ENCODE results near the gene TYK2. TPM values are rescaled to one million over a fixed set of nuclear protein-coding genes. Genes with fewer than 3 reads are reported as not detected.
A peak's percentile ranks its signal among the peaks of the same experiment; 100 is the strongest.
"Not testable (repeated sequence)": the region's sequence is repeated elsewhere in the genome, so short reads cannot be mapped to it uniquely, and the experiment has no call there.

Gene TYK2
- total RNA-seq, 4 donors from 2014 or later, result 80.4 to 200 (median 124) TPM

- peaks cover 9% of the 10 kb centered on the region for H3K4me1 ChIP-seq
- DNase-seq (ENCODE audit: low spot score in 2 of 2), result peak; percentile 90 to 94
- peaks cover 33% of the 10 kb centered on the region for H3K36me3 ChIP-seq
- 0% methylated on average over 3 of the region's 3 CpGs for WGBS
- H3K4me3 ChIP-seq, result no peak overlapping the region
- no peaks in the 10 kb centered on the region for H3K27me3 ChIP-seq
- no peak for TF ChIP-seq POLR2AphosphoS5 (IDR thresholded peaks at IDR 0.05)
- peak; percentile 87 to 96 for TF ChIP-seq CTCF (IDR thresholded peaks at IDR 0.05)
- H3K27ac ChIP-seq, result no peak overlapping the region
- no peaks in the 10 kb centered on the region for H3K9me3 ChIP-seq
Observed at GRCh38 chr19:10388957-10389356, 8.6 kb upstream of the TYK2 start.

GRCh38 chr19:10384580-10384979 lies 4.2 kb upstream of the TYK2 start:
- no peak overlapping the region for H3K4me3 ChIP-seq
- DNase-seq (ENCODE audit: low spot score in 2 of 2), result no peak

DNA sequence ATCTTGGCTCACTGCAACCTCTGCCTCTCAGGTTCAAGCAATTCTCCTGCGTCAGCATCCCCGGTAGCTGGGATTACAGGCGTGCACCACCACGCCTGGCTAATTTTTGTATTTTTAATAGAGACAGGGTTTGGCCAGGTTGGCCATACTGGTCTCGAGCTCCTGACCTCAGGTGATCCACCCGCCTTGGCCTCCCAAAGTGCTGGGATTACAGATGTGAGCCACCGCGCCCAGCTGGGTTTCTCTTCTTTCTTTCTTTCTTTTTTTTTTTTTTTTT lies 2.8 kb upstream of the TYK2 start:
- 86% methylated on average over 8 of the region's 8 CpGs for WGBS

More at GRCh38 chr19:10384580-10384979, 4.2 kb upstream of the TYK2 start:
- no peaks in the 10 kb centered on the region for H3K9me3 ChIP-seq
- peaks cover 18% of the 10 kb centered on the region for H3K4me1 ChIP-seq
- H3K36me3 ChIP-seq, result no peaks in the 10 kb centered on the region
- H3K27ac ChIP-seq, result no peak overlapping the region
- WGBS, result 94% methylated on average over 8 of the region's 9 CpGs
- H3K27me3 ChIP-seq, result no peaks in the 10 kb centered on the region
- no peak for TF ChIP-seq POLR2A (IDR thresholded peaks at IDR 0.05)
- no peak for TF ChIP-seq POLR2AphosphoS5 (IDR thresholded peaks at IDR 0.05)
- TF ChIP-seq CTCF (IDR thresholded peaks at IDR 0.05), result no peak
- TF ChIP-seq EP300 (IDR thresholded peaks at IDR 0.05), result no peak

DNA sequence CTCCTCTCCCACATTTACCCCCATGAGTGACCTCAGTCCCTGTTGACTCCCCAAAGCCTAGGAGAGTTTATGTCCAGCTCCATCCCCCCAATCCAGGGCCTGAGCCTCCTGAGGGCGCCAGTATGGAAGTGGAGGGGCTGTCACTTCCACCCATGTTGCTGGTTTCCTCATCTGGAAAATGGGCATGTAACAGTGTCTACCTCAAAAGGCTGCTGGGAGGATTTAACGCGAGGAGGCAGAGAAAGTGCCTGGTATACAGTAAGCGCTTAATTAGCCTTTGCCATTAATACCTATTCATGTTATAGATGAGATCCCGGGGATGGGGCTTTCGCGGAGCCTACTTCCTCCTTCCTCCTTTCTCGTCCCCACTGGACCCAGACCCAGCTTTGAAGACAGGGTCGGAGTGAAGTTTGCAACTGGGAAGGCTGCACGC lies 476 bp downstream of the TYK2 start:
- peaks cover 27% of the 10 kb centered on the region for H3K36me3 ChIP-seq
- WGBS, result 0% methylated on average over 6 of the region's 10 CpGs
- peaks cover 18% of the 10 kb centered on the region for H3K4me1 ChIP-seq
- H3K27ac ChIP-seq, result peak overlapping the region; percentile 73
- H3K4me3 ChIP-seq, result peak overlapping the region; percentile 84
- TF ChIP-seq POLR2AphosphoS5 (IDR thresholded peaks at IDR 0.05), result no peak
- no peak for TF ChIP-seq CTCF (IDR thresholded peaks at IDR 0.05)
- no peak for TF ChIP-seq EP300 (IDR thresholded peaks at IDR 0.05)
- no peak for TF ChIP-seq POLR2A (IDR thresholded peaks at IDR 0.05)
- no peaks in the 10 kb centered on the region for H3K27me3 ChIP-seq
- H3K9me3 ChIP-seq, result no peaks in the 10 kb centered on the region
- no peak for DNase-seq (ENCODE audit: low spot score in 2 of 2)

More for the DNA sequence above, 2.8 kb upstream of the TYK2 start:
- H3K9me3 ChIP-seq; DNase-seq (ENCODE audit: low spot score in 2 of 2); H3K4me3 ChIP-seq; H3K36me3 ChIP-seq; H3K27ac ChIP-seq; H3K27me3 ChIP-seq: not testable (repeated sequence)
- peaks cover 18% of the 10 kb centered on the region for H3K4me1 ChIP-seq

DNA sequence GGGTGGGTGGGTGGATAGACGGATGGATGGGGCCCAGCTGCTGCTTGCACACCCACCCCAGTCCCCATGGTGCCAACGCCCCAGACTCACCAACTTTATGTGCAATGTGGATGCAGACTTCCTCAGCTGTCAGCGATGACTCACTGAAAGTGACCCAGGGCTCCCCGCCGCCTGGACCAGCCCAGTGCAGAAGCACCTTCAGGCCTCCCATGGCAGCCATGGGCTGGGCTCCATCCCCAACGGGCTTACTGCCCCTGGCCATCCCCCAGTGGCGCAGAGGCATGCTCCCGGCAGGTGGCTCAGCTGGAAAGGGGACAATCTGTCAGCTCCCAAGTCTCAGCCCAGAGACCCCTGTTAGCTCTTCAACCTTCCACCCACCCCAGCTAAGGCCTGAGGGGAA lies 2.2 kb downstream of the TYK2 start:
- WGBS, result 94% methylated on average over 7 of the region's 8 CpGs
- TF ChIP-seq POLR2AphosphoS5 (IDR thresholded peaks at IDR 0.05), result no peak
- no peak for TF ChIP-seq EP300 (IDR thresholded peaks at IDR 0.05)
- no peak for TF ChIP-seq CTCF (IDR thresholded peaks at IDR 0.05)
- no peak for TF ChIP-seq POLR2A (IDR thresholded peaks at IDR 0.05)
- Histone ChIP-seq H3K27me3 (no peaks in the 10 kb centered on the region), H3K36me3 (peaks cover 29% of the 10 kb centered on the region), H3K27ac (no peak overlapping the region), H3K4me1 (peaks cover 18% of the 10 kb centered on the region), H3K4me3 (no peak overlapping the region), H3K9me3 (no peaks in the 10 kb centered on the region)
- no peak for DNase-seq (ENCODE audit: low spot score in 2 of 2)

DNA sequence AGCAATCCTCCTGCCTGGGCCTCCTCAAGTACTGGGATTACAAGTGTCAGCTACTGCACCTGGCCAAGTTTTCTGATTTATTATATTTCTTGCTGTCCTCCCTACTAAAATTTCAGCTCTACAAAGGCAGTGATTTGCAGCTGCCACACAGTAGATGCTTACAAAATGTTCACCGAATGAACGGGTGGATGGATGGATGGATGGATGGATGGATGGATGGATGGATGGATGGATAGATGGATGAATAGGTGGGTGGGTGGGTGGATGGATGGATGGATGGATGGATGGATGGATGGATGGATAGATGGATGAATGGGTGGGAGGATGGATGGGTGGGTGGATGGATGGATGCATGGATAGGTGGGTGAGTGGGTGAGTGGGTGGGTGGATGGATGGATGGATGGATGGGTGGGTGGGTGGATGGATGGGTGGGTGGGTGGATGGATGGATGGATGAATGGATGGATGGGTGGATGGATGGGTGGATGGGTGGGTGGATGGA lies 3.2 kb downstream of the TYK2 start:
- H3K9me3 ChIP-seq; H3K4me3 ChIP-seq; DNase-seq (ENCODE audit: low spot score in 2 of 2); H3K27ac ChIP-seq; H3K27me3 ChIP-seq: not testable (repeated sequence)
- peaks cover 35% of the 10 kb centered on the region for H3K36me3 ChIP-seq
- H3K4me1 ChIP-seq, result peaks cover 18% of the 10 kb centered on the region
- 98% methylated on average over 2 of the region's 2 CpGs for WGBS

Measured in suprapubic skin (tissue), 4 donors.